Osteoblast (primary cell): ENCODE measurements around the gene C9. TPM values are rescaled to one million over a fixed set of nuclear protein-coding genes. Genes with fewer than 3 reads are reported as not detected.
A peak's percentile ranks its signal among the peaks of the same experiment; 100 is the strongest.
"Not testable (repeated sequence)": the region's sequence is repeated elsewhere in the genome, so short reads cannot be mapped to it uniquely, and the experiment has no call there.

Experiments used
- DNase-seq: peaks from one replicate; pipeline ENCODE4 v3.0.0; 2011; ENCODE audit warnings: low spot score, mixed read lengths; ENCODE audit not compliant: insufficient read length; ENCODE audit errors: missing footprints
- H2AFZ ChIP-seq: 2 replicates; pipeline ENCODE4 v1.6.0; 2011; ENCODE audit warnings: mild to moderate bottlenecking, low read length
- H3K27ac ChIP-seq: 2 replicates; pipeline ENCODE4 v1.5.1; 2011; ENCODE audit warnings: mild to moderate bottlenecking, low read depth, low read length, moderate library complexity
- H3K27me3 ChIP-seq: 2 replicates; pipeline ENCODE4 v1.6.0; 2012; ENCODE audit warnings: mild to moderate bottlenecking, control low read depth, inconsistent platforms, low read length, moderate library complexity; ENCODE audit not compliant: insufficient read depth
- H3K36me3 ChIP-seq: 2 replicates; pipeline ENCODE4 v1.5.1; 2011; ENCODE audit warnings: mild to moderate bottlenecking, low read length, control low read depth, moderate library complexity; ENCODE audit not compliant: insufficient read depth
- H3K4me1 ChIP-seq: 2 replicates; pipeline ENCODE4 v1.5.1; 2011; ENCODE audit warnings: mild to moderate bottlenecking, low read length, control low read depth, moderate library complexity; ENCODE audit not compliant: insufficient read depth
- H3K4me2 ChIP-seq: 2 replicates; pipeline ENCODE4 v1.6.0; 2011; ENCODE audit warnings: mild to moderate bottlenecking, low read length; ENCODE audit not compliant: insufficient read depth
- H3K4me3 ChIP-seq: fragments of 200-600 bp; sonication (generic); 3 replicates; pipeline ENCODE4 v1.5.1; 2012; ENCODE audit warnings: mild to moderate bottlenecking, low read length, inconsistent platforms; ENCODE audit not compliant: insufficient read depth
- H3K79me2 ChIP-seq: 2 replicates; pipeline ENCODE4 v1.6.0; 2012; ENCODE audit warnings: mild to moderate bottlenecking, low read length, control low read depth, inconsistent platforms; ENCODE audit not compliant: insufficient read depth
- H3K9me3 ChIP-seq: 2 replicates; pipeline ENCODE4 v1.5.1; 2011; ENCODE audit warnings: low read depth, low read length, control low read depth
- H4K20me1 ChIP-seq: 2 replicates; pipeline ENCODE4 v1.6.0; 2012; ENCODE audit warnings: mild to moderate bottlenecking, low read length, control low read depth; ENCODE audit not compliant: insufficient read depth
- CTCF ChIP-seq: IDR thresholded peaks from 2 replicates; pipeline ENCODE4 v1.5.1; 2011; ENCODE audit warnings: mild to moderate bottlenecking, low read depth, low read length, moderate library complexity; ENCODE audit errors: extremely low read depth
- total RNA-seq: library from RNA; depleted of rRNA; stranded (reverse); fragments of >200 nt; gene quantifications from 2 replicates; pipeline ENCODE4 v1.2.3, GENCODE V29; 2012

C9 gene
- total RNA-seq, 1 donor: 0.36 TPM

DNA sequence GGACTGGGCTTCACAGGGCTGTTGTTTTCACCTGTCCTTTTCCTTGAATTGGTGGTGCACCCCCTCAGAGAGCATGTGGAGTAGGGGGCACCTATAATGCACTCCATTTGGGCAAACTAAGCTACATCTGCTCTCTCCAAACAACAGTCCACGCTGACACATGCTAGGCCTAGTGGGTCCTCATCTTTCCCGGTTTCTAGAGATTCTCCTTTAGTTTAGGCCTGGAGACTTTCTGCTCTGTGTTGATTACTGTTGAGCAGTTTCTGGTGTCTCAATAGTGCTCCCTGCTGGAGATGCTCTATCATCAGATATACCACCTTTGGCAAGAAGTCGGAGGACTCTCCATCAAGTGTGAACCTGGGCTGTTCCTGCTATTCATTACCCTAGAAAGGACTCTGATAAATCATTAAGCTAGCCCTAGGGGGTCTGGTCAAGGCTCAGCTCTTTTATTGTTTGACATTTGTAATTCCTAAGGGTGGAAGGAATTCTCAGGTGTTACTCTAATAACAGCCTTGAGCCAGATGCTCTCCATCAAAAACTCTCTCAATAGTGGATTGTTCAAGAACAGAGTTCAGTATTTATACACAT is 81.0 kb downstream of the C9 start:
- no peaks in the 10 kb centered on the region for H3K79me2 ChIP-seq
- peak; percentile 75 for TF ChIP-seq CTCF
- no peaks in the 10 kb centered on the region for H3K9me3 ChIP-seq
- H3K4me1 ChIP-seq: no peaks in the 10 kb centered on the region
- H4K20me1 ChIP-seq: no peaks in the 10 kb centered on the region
- H3K4me2 ChIP-seq: no peak overlapping the region
- H2AFZ ChIP-seq: no peak overlapping the region
- peak; percentile 88 for DNase-seq
- H3K27ac ChIP-seq: no peak overlapping the region
- no peak overlapping the region for H3K4me3 ChIP-seq
- H3K27me3 ChIP-seq: peaks cover 16% of the 10 kb centered on the region
- H3K36me3 ChIP-seq: no peaks in the 10 kb centered on the region

GRCh38 chr5:39282561-39282960 is 81.7 kb downstream of the C9 start:
- H3K27me3 ChIP-seq: peaks cover 16% of the 10 kb centered on the region

DNA sequence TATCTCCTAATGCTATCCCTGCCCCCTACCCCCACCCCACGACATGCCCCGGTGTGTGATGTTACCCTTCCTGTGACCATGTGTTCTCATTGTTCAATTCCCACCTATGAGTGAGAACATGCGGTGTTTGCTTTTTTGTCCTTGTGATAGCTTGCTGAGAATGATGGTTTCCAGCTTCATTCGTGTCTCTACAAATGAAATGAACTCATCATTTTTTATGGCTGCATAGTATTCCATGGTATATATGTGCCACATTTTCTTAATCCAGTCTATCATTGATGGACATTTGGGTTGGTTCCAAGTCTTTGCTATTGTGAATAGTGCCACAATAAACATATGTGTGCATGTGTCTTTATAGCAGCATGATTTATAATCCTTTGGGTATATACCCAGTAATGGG is 88.4 kb downstream of the C9 start:
- not testable (repeated sequence) for H3K4me1 ChIP-seq, H3K79me2 ChIP-seq, H3K9me3 ChIP-seq, H2AFZ ChIP-seq, H3K4me3 ChIP-seq, H3K36me3 ChIP-seq, H3K4me2 ChIP-seq, H3K27me3 ChIP-seq, H3K27ac ChIP-seq, H4K20me1 ChIP-seq, DNase-seq

More at GRCh38 chr5:39282561-39282960, 81.7 kb downstream of the C9 start:
- Histone ChIP-seq H3K4me1 (no peaks in the 10 kb centered on the region), H3K36me3 (no peaks in the 10 kb centered on the region), H2AFZ (no peak overlapping the region), H3K4me2 (no peak overlapping the region), H3K4me3 (no peak overlapping the region), H3K27ac (no peak overlapping the region), H4K20me1 (no peaks in the 10 kb centered on the region), H3K79me2 (no peaks in the 10 kb centered on the region), H3K9me3 (no peaks in the 10 kb centered on the region)
- DNase-seq: no peak
- TF ChIP-seq CTCF: no peak

- Histone ChIP-seq H3K27ac (no peak overlapping the region), H3K27me3 (no peaks in the 10 kb centered on the region), H4K20me1 (no peaks in the 10 kb centered on the region), H3K9me3 (no peaks in the 10 kb centered on the region), H3K4me3 (peak overlapping the region; percentile 19), H3K79me2 (no peaks in the 10 kb centered on the region), H3K36me3 (no peaks in the 10 kb centered on the region), H2AFZ (peak overlapping the region; percentile 58), H3K4me2 (peak overlapping the region; percentile 55), H3K4me1 (no peaks in the 10 kb centered on the region)
- DNase-seq: no peak
- no peak for TF ChIP-seq CTCF
Observed at GRCh38 chr5:39274398-39275085, 89.8 kb downstream of the C9 start.
